Activated CD8-positive, alpha-beta memory T cell treated with anti-CD3 and anti-CD28 coated beads for 36 hours (primary cell): Measurements from ENCODE around the gene RABGAP1L. TPM values are rescaled to one million over a fixed set of nuclear protein-coding genes. Genes with fewer than 3 reads are reported as not detected.
"Not testable (repeated sequence)": the region's sequence is repeated elsewhere in the genome, so short reads cannot be mapped to it uniquely, and the experiment has no call there.

Experiments used
- CTCF ChIA-PET: fragments of 350-600 bp; sonication (Branson Sonifier 250); formaldehyde crosslinking; loops from one replicate; lab custom pipeline; 2021; ENCODE audit warnings: antibody characterized with exemption; lab: Charles Lee
- POLR2A ChIA-PET: fragments of 350-600 bp; sonication (Branson Sonifier 250); formaldehyde crosslinking; loops from one replicate; lab custom pipeline; 2021; ENCODE audit warnings: antibody characterized with exemption; lab: Charles Lee
- total RNA-seq, 2 experiments: library from RNA; stranded (reverse); gene quantifications; one replicate each; pipeline ENCODE4 v1.2.3, GENCODE V29; 2021

The RABGAP1L gene
- total RNA-seq, 2 experiments from 2014 or later: 31.8 to 33.4 TPM

DNA sequence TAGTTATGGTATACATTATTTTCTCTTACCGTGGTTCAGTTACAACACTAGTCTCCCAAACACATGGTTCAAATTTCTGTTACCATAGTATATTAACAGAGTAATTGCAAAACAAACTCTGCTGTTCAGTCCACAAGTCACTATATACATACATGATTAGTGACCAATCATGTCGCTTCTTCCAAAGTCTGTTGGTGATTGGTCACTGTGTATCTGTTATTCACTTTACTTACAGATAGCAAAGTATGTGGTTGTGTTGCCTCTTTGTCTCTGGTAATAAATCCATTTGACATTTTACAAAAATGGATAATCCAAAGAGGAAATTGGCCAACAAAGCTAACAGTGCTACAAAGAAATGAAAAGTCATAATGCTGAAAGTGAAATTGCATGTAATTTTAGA lies 107.2 kb downstream of the RABGAP1L start:
- POLR2A ChIA-PET: no interaction called here
- CTCF ChIA-PET: no interaction called here

- ChIA-PET CTCF (no interaction called here), POLR2A (no interaction called here)
Measured at GRCh38 chr1:174266991-174267612, 107.8 kb downstream of the RABGAP1L start.

DNA sequence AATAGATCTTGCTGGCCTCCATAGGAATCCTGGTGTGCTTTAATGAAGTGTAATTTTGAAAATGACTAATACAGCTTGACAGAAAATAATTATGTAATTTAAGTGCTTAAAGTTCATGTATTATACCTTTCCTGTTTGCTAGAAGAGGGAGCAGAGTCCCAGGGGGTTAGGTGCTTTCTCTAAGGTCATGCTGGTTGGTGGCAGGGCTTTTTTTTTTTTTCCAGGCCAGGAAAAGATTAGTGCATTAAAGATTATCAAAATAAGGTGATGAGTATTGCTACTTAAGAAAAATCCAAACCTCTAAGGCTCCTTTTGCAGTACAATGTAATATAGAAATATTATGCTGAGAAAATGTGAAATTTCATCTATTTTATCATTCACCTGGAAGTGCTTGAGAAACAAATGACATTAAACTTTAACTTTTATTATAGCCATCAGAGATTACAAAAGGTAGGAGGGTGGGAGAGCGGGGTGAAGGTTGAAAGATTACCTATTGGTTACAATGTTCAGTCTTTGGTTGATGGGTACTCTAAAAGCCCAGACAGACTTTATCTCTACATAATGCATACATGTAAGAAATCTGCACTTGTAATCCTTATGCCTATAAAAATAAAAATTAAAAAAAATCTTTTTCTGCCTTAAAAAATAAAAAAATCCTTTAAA lies 110.8 kb downstream of the RABGAP1L start:
- POLR2A ChIA-PET: no interaction called here

GRCh38 chr1:174273190-174273589 lies 113.9 kb downstream of the RABGAP1L start:
- ChIA-PET CTCF (no interaction called here), POLR2A (no interaction called here)

More for the DNA sequence above, 110.8 kb downstream of the RABGAP1L start:
- CTCF ChIA-PET: no interaction called here

DNA sequence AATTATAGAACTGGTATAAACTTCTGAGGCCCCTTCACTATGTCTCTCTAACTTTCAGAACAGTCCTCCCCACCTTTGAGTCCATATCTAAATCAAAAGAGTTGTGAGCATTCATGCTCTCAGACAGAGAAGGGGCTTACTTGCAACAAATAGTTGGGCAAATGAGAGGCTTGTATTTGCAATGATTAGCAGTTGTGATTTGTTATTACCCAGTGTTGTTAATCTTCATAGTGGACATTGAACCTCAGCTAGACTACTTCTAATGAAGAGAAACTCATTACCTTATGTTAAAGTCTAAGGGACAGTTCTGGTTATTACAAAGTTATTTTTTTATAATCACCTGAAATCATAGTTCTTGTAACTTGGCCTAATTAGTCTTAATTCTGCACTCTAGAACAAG lies 114.5 kb downstream of the RABGAP1L start:
- ChIA-PET POLR2A (no interaction called here), CTCF (no interaction called here)

DNA sequence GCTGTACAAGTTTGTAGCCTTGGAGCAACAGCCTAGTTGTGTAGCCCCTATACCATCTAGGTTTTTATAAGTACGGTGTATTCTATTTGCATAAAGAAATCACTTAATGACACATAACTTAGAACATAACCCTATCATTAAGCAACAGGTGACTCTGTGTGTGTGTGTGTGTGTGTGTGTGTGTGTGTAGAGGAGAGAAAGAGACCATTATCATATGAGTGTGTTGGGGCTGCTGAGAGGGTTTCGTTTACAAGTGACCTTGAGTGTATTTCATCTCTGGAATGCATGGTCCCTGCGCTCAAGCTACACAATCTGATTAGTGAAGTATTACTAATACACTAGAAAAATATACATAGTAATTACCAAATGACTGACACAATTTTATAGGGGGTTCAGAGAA lies 115.1 kb downstream of the RABGAP1L start:
- CTCF ChIA-PET: no interaction called here
- POLR2A ChIA-PET: no interaction called here

- POLR2A ChIA-PET: no interaction called here
- CTCF ChIA-PET: no interaction called here
Measured at GRCh38 chr1:174274884-174275283, 115.6 kb downstream of the RABGAP1L start.

- ChIA-PET CTCF (interaction anchor here (0.6 kb wide), 1 partner anchor 442 kb away, joined by 3 read pairs; no protein-coding TSS in a partner anchor), POLR2A (no interaction called here)
Measured at GRCh38 chr1:174276087-174276486, 116.8 kb downstream of the RABGAP1L start.

DNA sequence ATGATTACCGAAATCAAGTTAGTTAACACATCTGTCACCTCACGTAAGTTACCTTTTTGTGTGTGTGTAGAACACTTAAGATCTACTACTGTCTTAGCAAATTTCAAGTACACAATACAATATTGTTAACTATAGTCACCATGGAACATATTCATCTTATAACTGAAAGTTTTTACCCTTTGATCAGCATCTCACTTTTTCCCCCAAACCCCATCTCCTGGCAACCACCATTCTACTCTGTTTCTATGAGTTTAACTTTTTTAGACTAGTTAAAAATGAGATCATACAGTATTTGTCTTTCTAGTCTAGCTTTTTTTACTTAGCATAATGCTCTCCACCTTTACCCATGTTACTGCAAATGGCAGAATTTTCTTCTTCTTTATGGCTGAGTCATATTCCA lies 124.7 kb downstream of the RABGAP1L start:
- ChIA-PET CTCF (no interaction called here), POLR2A (no interaction called here)

DNA sequence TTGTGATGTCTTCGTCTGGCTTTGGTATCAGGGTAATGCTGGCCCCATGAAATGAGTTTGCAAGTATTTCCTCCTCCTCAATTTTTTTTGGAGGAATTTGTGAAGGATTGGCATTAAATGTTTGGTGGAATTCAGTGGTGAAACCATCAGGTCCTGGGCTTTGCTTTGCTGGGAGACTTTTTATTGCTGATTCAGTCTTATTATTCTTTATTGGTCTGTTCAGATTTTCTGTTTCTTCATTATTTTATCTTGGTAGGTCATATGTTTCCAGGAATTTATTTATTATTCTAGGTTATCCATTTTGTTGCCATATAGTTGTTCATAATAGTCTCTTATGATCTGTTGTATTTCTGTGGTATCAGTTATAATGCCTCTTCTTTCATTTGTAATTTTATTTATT lies 126.7 kb downstream of the RABGAP1L start:
- ChIA-PET POLR2A (no interaction called here), CTCF (no interaction called here)

DNA sequence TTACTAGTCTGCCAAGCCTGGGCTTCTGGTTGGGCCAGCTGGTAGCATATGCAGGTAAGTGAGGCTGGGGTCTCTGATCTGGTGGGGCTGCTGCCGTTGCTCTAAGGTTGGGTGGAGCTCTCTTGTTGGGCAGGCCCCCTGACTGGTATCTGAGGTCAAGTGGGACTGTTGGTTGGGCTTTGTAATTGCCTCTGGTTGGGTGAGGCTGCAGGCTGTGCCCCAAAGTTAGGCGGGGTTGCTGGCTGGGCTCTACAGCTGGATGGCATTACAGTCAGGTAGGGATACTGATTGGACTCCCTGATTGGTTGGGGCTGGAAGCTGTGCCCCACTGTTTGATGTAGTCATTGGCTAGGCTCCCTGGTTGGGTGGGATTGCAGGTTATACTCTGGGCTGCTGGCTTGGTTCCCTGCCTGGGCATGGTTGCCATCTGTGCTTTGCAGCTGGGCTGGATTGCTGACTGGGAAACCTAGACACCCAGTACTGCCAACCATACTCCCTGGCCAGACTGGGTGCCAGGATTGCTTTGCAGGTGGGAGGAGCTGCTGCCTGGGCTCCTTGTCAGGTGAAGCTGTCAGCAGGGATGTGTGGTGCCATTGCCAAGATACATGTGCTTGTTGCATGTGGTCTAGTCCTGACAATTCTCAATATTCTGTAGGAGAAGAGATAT lies 130.5 kb downstream of the RABGAP1L start:
- ChIA-PET CTCF (no interaction called here), POLR2A (no interaction called here)

DNA sequence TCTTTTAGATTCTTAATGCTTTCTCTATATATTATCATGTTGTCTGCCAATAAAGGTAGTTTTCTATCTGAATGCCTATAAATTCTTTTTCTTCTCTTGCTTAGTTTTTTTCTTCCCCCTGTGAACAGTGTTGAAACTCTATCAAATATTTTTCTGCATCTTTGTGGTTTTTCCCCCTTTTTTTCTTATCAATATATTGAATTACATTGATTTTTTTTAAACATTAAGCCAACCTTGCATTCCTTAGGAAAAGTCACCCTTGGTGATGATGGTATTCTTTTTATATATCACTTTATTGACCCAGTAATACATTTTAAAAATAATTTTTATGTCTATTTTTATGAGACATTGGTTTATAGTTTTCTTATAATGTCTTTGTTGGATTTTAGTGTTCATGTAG lies 131.7 kb downstream of the RABGAP1L start:
- ChIA-PET CTCF (no interaction called here), POLR2A (no interaction called here)

- CTCF ChIA-PET: no interaction called here
- POLR2A ChIA-PET: no interaction called here
Measured at GRCh38 chr1:174296309-174296708, 137.0 kb downstream of the RABGAP1L start.

GRCh38 chr1:174297351-174297750 lies 138.0 kb downstream of the RABGAP1L start:
- ChIA-PET CTCF (no interaction called here), POLR2A (no interaction called here)

GRCh38 chr1:174301295-174302077 lies 142.2 kb downstream of the RABGAP1L start:
- ChIA-PET POLR2A (no interaction called here), CTCF (no interaction called here)

DNA sequence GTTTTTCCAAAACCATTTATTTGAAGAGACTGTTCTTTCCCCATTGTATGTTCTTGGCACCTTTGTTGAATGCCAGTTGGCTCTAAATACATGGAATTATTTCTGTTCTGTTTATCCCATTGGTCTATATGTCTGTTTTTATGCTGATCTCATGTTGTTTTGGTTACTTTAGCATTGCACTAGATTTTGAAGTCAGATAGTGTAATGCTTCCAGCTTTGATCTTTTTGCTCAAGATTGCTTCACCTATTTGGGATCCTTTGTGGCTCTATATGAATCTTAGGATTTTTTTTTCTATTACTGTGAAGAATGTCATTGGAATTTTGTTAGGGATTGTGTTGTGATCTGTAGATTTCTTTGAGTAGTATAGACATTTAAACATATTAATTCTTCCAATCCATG lies 149.3 kb downstream of the RABGAP1L start:
- ChIA-PET CTCF (no interaction called here), POLR2A (no interaction called here)

DNA sequence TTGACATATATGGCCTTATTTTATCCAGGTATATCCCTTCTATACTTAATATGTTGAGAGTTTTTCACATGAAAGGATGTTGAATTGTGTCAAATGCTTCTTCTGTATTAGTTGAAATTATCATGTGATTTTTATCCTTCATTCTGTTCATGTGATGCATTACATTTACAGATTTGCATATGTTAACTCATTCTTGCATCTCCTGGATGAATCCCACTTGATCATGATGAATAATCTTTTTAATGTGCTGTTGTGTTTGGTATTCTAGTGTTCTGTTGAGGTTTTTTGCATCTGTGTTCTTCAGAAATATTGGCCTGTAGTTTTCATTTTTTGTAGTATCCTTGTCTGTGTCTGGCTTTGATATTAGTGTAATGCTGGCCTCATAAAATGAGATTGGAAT lies 150.2 kb downstream of the RABGAP1L start:
- ChIA-PET POLR2A (no interaction called here), CTCF (no interaction called here)

GRCh38 chr1:174314433-174314832 lies 155.1 kb downstream of the RABGAP1L start:
- POLR2A ChIA-PET: no interaction called here

GRCh38 chr1:174315239-174315638 lies 155.9 kb downstream of the RABGAP1L start:
- CTCF ChIA-PET: no interaction called here
- POLR2A ChIA-PET: no interaction called here

More at GRCh38 chr1:174314433-174314832, 155.1 kb downstream of the RABGAP1L start:
- CTCF ChIA-PET: no interaction called here

DNA sequence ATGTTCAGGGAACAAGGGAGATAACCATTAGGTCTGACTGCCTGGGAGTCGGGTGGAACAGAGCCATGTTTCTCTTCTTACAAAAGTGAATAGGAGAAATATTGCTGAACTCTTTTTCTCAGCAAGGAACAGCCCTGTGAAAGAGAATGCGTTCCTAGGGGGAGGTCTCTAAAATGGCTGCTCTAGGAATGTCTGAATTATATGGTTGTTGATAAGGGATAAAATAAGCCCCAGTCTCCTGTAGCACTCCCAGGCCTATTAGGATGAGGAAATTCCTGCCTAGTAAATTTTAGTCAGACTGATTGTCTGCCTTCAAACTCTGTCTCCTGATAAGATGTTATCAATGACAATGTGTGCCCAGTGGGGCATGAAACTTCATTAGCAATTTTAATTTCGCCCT lies 161.6 kb downstream of the RABGAP1L start:
- POLR2A ChIA-PET, CTCF ChIA-PET: not testable (repeated sequence)
